Gastroesophageal sphincter (tissue), 4 donors: ENCODE data around the gene HOXC6. TPM values are rescaled to one million over a fixed set of nuclear protein-coding genes. Genes with fewer than 3 reads are reported as not detected.
A peak's percentile ranks its signal among the peaks of the same experiment; 100 is the strongest.

ENCODE experiments used
- ATAC-seq: fragments of 150-250 bp; one replicate; pipeline ENCODE4 v1.9.1; 2016; ENCODE audit warnings: mild to moderate bottlenecking, moderate library complexity
- H3K27ac ChIP-seq, 4 donors: fragments of 200-600 bp; sonication (generic) in 3 of 4; 1 replicate in 3 of 4; 2 replicates in 1 of 4; pipeline ENCODE4 v1.5.1; 2016 to 2019
- H3K27me3 ChIP-seq: fragments of 200-600 bp; sonication (generic); one replicate; pipeline ENCODE4 v1.5.1; 2019
- H3K36me3 ChIP-seq, 2 donors: fragments of 200-600 bp; sonication (generic); one replicate each; pipeline ENCODE4 v1.5.1; 2019; ENCODE audit warnings: control low read depth in 1 of 2
- H3K4me1 ChIP-seq, 3 donors: fragments of 200-600 bp; sonication (generic); 1 replicate in 2 of 3; 2 replicates in 1 of 3; pipeline ENCODE4 v1.5.1; 2016 to 2019; ENCODE audit warnings: control low read depth in 2 of 3
- H3K4me3 ChIP-seq, 2 donors: fragments of 200-600 bp; sonication (generic); one replicate each; pipeline ENCODE4 v1.5.1; 2019; ENCODE audit warnings: mild to moderate bottlenecking in 1 of 2, moderate library complexity in 1 of 2
- H3K9me3 ChIP-seq, 3 donors: fragments of 200-600 bp; sonication (generic); one replicate each; pipeline ENCODE4 v1.5.1; 2017 to 2019; ENCODE audit warnings: control low read depth in 2 of 3
- EP300 ChIP-seq: sonication (generic); formaldehyde crosslinking; IDR thresholded peaks from one replicate; pipeline ENCODE4 v1.6.1; 2017; ENCODE audit warnings: antibody characterized with exemption, mild to moderate bottlenecking
- POLR2A ChIP-seq, 2 donors: fragments of 450-650 bp; IDR thresholded peaks; one replicate each; pipeline ENCODE4 v1.6.1; 2017; ENCODE audit warnings: antibody characterized with exemption in 2 of 2, mild to moderate bottlenecking in 2 of 2, moderate library complexity in 1 of 2
- POLR2AphosphoS5 ChIP-seq: sonication (generic); formaldehyde crosslinking; IDR thresholded peaks from one replicate; pipeline ENCODE4 v1.6.1; 2017; ENCODE audit warnings: antibody characterized with exemption
- WGBS, 2 donors: methylation state at CpG; one replicate each; pipeline ENCODE4 v1.1.5; 2018; ENCODE audit warnings: low coverage in 1 of 2; 5-methylcytosine and 5-hydroxymethylcytosine counted together
- total RNA-seq, 4 donors: library from RNA; depleted of rRNA; stranded (reverse); fragments of >200 nt; gene quantifications; one replicate each; pipeline ENCODE4 v1.1.0, GENCODE V29; 2016
- TF ChIP-seq, protein P1 (sequence below), 4 experiments: fragments of 200-600 bp in 2 of 4; fragments of 450-650 bp in 2 of 4; sonication (generic) in 1 of 4; IDR thresholded peaks; one replicate each; pipeline ENCODE4 v1.5.1; 2017 to 2019; ENCODE audit warnings: antibody characterized with exemption in 4 of 4, mild to moderate bottlenecking in 2 of 4, moderate library complexity in 2 of 4

Gene HOXC6
- total RNA-seq, 4 donors from 2014 or later: 0.50 TPM; not detected in 3

DNA sequence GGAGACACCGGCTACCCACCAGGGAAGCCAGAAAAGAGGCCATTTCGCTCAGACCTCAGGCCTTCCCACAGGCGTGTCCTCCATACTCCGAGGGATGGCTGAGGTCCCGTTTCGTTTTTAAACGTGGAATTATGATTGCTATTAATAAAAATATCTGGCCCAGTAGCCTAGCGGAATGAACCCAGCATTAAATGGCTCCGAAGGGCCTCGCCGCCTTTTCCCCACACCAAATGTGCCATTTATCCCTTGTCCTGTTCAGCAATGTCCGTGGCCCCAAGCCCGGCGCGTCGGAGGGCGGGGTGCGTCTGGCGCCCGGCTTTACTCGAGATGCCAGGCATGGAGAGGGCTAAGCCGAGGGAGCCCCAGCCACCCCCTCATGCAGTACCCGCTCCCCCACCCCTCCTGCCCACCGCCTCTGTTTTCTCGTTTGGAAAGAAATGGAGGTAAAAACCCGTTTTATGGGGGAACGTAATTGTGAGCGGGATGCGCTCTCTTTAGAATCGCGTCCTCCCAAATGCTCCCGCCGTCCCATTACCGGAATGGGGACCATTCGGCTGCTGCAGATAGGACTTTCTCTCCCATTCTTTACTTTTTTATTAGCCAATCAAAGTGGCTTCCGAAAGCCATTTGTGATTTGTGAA is 13.7 kb upstream of the HOXC6 start:
- H3K27me3 ChIP-seq: peaks cover 100% of the 10 kb centered on the region
- peaks cover 0 to 53% (median 16%) of the 10 kb centered on the region in 3 donors for H3K4me1 ChIP-seq
- no peak for ATAC-seq

DNA sequence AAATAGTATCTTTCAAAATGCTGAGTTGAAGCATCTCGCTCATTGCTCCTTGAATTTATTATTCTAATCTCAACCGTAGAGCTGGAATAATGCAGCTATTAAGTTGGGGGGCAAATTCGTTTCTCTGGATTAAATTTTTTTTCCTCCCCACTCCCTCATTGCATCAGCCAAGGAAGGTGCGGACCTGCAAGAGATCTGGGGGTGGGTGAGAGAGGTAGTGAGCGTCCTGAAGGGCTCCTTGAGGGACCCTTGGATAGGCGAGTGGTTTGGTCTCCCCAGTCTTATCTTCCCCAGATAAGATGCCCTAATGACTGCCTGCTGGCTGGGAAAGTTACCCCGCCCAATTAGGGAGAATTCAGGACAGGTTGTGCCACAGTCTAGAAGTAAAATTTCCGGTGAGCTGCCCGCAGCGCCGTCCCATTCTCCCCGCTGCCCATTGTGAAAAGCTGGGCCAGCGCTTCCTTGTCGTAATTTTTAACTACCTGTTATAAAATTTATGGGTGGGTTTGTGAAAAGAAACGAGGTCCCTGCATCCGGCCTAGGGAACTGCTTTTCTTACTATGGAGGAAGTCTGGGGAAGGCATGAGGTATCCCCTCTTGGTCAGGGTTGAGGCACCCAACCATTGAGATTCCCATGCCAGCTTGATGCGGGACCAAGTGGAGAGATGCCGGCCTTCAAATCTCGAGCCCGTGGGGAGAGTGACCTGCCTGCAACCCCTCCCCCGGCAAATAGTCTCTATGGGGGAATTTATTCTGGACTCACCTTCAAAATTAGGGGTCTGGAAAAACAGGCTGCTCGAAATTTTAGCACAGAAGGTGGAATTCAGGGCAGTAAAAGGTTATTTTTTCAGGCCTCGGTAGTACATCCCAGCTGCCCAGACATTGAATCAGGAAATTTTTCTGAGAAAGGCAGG is 13.0 kb upstream of the HOXC6 start:
- peaks cover 100% of the 10 kb centered on the region for H3K27me3 ChIP-seq
- ATAC-seq: no peak
- TF ChIP-seq, protein P1, sequence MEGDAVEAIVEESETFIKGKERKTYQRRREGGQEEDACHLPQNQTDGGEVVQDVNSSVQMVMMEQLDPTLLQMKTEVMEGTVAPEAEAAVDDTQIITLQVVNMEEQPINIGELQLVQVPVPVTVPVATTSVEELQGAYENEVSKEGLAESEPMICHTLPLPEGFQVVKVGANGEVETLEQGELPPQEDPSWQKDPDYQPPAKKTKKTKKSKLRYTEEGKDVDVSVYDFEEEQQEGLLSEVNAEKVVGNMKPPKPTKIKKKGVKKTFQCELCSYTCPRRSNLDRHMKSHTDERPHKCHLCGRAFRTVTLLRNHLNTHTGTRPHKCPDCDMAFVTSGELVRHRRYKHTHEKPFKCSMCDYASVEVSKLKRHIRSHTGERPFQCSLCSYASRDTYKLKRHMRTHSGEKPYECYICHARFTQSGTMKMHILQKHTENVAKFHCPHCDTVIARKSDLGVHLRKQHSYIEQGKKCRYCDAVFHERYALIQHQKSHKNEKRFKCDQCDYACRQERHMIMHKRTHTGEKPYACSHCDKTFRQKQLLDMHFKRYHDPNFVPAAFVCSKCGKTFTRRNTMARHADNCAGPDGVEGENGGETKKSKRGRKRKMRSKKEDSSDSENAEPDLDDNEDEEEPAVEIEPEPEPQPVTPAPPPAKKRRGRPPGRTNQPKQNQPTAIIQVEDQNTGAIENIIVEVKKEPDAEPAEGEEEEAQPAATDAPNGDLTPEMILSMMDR (IDR thresholded peaks at IDR 0.05): no peak
- TF ChIP-seq POLR2AphosphoS5 (no peak), POLR2A (IDR thresholded peaks at IDR 0.05) (no peak), EP300 (no peak)
- H3K36me3 ChIP-seq: no peaks in the 10 kb centered on the region
- H3K27ac ChIP-seq: no peak overlapping the region
- peaks cover 0 to 56% (median 14%) of the 10 kb centered on the region in 3 donors for H3K4me1 ChIP-seq
- H3K4me3 ChIP-seq: no peak overlapping the region
- WGBS, 2 donors: 14 to 15% methylated on average over 12 to 22 of the region's 23 CpGs
- H3K9me3 ChIP-seq: no peaks in the 10 kb centered on the region

More for the DNA sequence above, 13.7 kb upstream of the HOXC6 start:
- 6 to 7% methylated on average over 14 to 34 of the region's 36 CpGs for WGBS, 2 donors
- no peaks in the 10 kb centered on the region for H3K36me3 ChIP-seq
- H3K27ac ChIP-seq: no peak overlapping the region
- peak overlapping the region in 1 of 2 donors; percentile 17 for H3K4me3 ChIP-seq
- TF ChIP-seq, protein P1 (IDR thresholded peaks at IDR 0.05): no peak
- H3K9me3 ChIP-seq: no peaks in the 10 kb centered on the region

DNA sequence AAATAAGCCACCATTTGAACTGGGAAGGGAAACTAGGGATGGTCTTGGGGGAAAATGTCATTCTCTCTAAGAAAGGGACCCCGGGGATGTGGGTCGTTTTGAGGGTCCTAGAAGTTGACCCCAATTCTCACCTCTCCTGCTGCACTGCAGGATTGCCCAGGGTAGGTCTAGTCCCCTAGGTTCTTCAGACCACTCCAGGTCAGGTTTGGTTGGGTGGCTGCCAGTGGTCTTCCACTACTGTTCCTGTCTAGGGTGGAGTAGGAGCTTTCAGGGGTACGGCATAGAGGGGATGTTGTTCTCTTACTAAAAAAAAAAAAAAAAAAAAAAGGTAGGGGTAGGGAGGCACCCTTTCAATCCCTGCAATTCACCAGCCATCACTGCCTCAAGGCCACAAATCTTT is 12.2 kb upstream of the HOXC6 start:
- Histone ChIP-seq H3K27me3 (peaks cover 99% of the 10 kb centered on the region), H3K4me3 (no peak overlapping the region), H3K4me1 (peaks cover 0 to 56% (median 14%) of the 10 kb centered on the region in 3 donors), H3K27ac (no peak overlapping the region), H3K36me3 (no peaks in the 10 kb centered on the region), H3K9me3 (no peaks in the 10 kb centered on the region)
- no peak for ATAC-seq
- no peak for TF ChIP-seq EP300
- TF ChIP-seq POLR2A (IDR thresholded peaks at IDR 0.05): no peak
- TF ChIP-seq, protein P1 (IDR thresholded peaks at IDR 0.05): no peak
- no peak for TF ChIP-seq POLR2AphosphoS5
- 0 to 14% methylated on average over 1 to 2 of the region's 3 CpGs for WGBS, 2 donors

DNA sequence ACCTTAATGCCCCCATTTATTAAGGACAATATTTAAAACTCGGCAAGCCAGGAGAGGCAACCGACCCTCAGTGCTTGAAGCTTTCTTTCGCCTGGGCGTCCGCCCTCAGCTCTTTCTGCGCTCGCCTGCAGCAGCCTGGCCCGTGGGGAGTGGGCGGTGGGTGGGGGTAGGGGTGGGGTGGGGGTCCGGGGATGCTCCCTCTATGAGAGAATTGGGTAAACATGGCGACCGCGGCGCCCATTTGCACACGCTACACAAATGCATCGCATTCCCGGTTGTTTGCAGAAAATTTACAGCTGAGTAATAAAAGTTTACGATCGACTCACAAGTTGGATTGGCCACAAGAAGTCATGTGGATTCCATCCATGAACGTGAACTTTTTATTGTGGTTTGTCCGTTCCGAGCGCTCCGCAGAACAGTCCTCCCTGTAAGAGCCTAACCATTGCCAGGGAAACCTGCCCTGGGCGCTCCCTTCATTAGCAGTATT is 11.7 kb upstream of the HOXC6 start:
- 4 to 9% methylated on average over 4 to 12 of the region's 25 CpGs for WGBS, 2 donors
- peaks cover 99% of the 10 kb centered on the region for H3K27me3 ChIP-seq
- no peaks in the 10 kb centered on the region for H3K9me3 ChIP-seq
- peak overlapping the region in 1 of 2 donors; percentile 54 for H3K4me3 ChIP-seq
- no peaks in the 10 kb centered on the region for H3K36me3 ChIP-seq
- ATAC-seq: no peak
- TF ChIP-seq POLR2A (IDR thresholded peaks at IDR 0.05): no peak
- TF ChIP-seq, protein P1 (IDR thresholded peaks at IDR 0.05): no peak
- no peak for TF ChIP-seq EP300
- no peak for TF ChIP-seq POLR2AphosphoS5
- peaks cover 0 to 51% (median 14%) of the 10 kb centered on the region in 3 donors for H3K4me1 ChIP-seq
- H3K27ac ChIP-seq: no peak overlapping the region
